Neural cell (in vitro differentiated cells): Measurements from ENCODE around the gene SOX13. TPM values are rescaled to one million over a fixed set of nuclear protein-coding genes. Genes with fewer than 3 reads are reported as not detected.

Experiments used
- H2AFZ ChIP-seq: fragments of 200-600, 300-800 bp; sonication (generic), shearing (Covaris generic); 2 replicates; pipeline ENCODE4 v1.6.0; 2014; ENCODE audit warnings: low read depth, mild to moderate bottlenecking, antibody characterized with exemption, low read length, moderate library complexity
- H3F3A ChIP-seq: fragments of 200-600 bp; shearing (Covaris generic); 2 replicates; pipeline ENCODE4 v1.6.1; 2016; ENCODE audit warnings: mild to moderate bottlenecking, moderate library complexity, mixed read lengths, antibody characterized with exemption, low read length; ENCODE audit not compliant: insufficient read depth, poor library complexity, severe bottlenecking
- H3K27ac ChIP-seq: fragments of 200-600, 300-800 bp; sonication (generic), shearing (Covaris generic); 2 replicates; pipeline ENCODE4 v1.5.1; 2014; ENCODE audit warnings: mild to moderate bottlenecking, low read length, moderate library complexity
- H3K27me3 ChIP-seq: fragments of 300-800, 200-600 bp; sonication (generic), shearing (Covaris generic); 2 replicates; pipeline ENCODE4 v1.6.0; 2014; ENCODE audit warnings: mild to moderate bottlenecking, low read depth, low read length, moderate library complexity; ENCODE audit not compliant: insufficient read depth
- H3K36me3 ChIP-seq: fragments of 300-800, 200-600 bp; sonication (generic), shearing (Covaris generic); 2 replicates; pipeline ENCODE4 v1.5.1; 2014; ENCODE audit warnings: mild to moderate bottlenecking, antibody characterized with exemption, low read length, moderate library complexity; ENCODE audit not compliant: insufficient read depth
- H3K4me2 ChIP-seq: fragments of 300-800, 200-600 bp; sonication (generic), shearing (Covaris generic); 2 replicates; pipeline ENCODE4 v1.6.0; 2014; ENCODE audit warnings: mild to moderate bottlenecking, low read length
- H3K4me3 ChIP-seq: fragments of 300-800, 200-600 bp; sonication (generic), shearing (Covaris generic); 2 replicates; pipeline ENCODE4 v1.5.1; 2014; ENCODE audit warnings: mild to moderate bottlenecking, low read length, moderate library complexity
- H3K79me2 ChIP-seq: fragments of 200-600 bp; shearing (Covaris generic); replicated peaks from 2 replicates; pipeline ENCODE4 v1.6.0; 2014; ENCODE audit warnings: mild to moderate bottlenecking, low read length, moderate library complexity; ENCODE audit not compliant: insufficient read depth
- H3K9ac ChIP-seq: fragments of 300-800, 200-600 bp; sonication (generic), shearing (Covaris generic); 2 replicates; pipeline ENCODE4 v1.6.1; 2016; ENCODE audit warnings: mild to moderate bottlenecking, low read length, mixed read lengths
- H3K9me2 ChIP-seq: fragments of 200-600 bp; shearing (Covaris generic); 2 replicates; pipeline ENCODE4 v1.6.1; 2016; ENCODE audit warnings: mild to moderate bottlenecking, low read length, mixed read lengths; ENCODE audit not compliant: insufficient read depth
- H3K9me3 ChIP-seq: fragments of 200-600, 300-800 bp; sonication (generic), shearing (Covaris generic); 2 replicates; pipeline ENCODE4 v1.6.1; 2016; ENCODE audit warnings: mild to moderate bottlenecking, mixed run types, low read length, moderate library complexity, mixed read lengths
- H4K20me1 ChIP-seq: fragments of 200-600 bp; shearing (Covaris generic); 2 replicates; pipeline ENCODE4 v1.6.1; 2016; ENCODE audit warnings: mild to moderate bottlenecking, mixed run types; ENCODE audit not compliant: insufficient read depth
- EP300 ChIP-seq: fragments of 450-650 bp; conservative IDR thresholded peaks from 2 replicates; pipeline ENCODE4 v1.6.1; 2014; ENCODE audit warnings: antibody characterized with exemption, mild to moderate bottlenecking, moderate library complexity; ENCODE audit not compliant: poor library complexity, severe bottlenecking
- EZH2 ChIP-seq: fragments of 200-600, 300-800 bp; shearing (Covaris generic), sonication (generic); IDR thresholded peaks from 2 replicates; pipeline ENCODE4 v1.6.1; 2014; ENCODE audit warnings: antibody characterized with exemption, low read length, borderline replicate concordance, mild to moderate bottlenecking; ENCODE audit not compliant: insufficient read depth, poor library complexity, severe bottlenecking
- MXI1 ChIP-seq: fragments of 450-650 bp; conservative IDR thresholded peaks from 2 replicates; pipeline ENCODE4 v1.6.1; 2014; ENCODE audit warnings: antibody characterized with exemption, mild to moderate bottlenecking; ENCODE audit not compliant: poor library complexity, severe bottlenecking
- POLR2AphosphoS5 ChIP-seq: IDR thresholded peaks from 2 replicates; pipeline ENCODE4 v1.6.1; 2012
- RAD21 ChIP-seq: fragments of 450-650 bp; conservative IDR thresholded peaks from 2 replicates; pipeline ENCODE4 v1.6.1; 2014; ENCODE audit warnings: antibody characterized with exemption, mild to moderate bottlenecking, moderate library complexity
- REST ChIP-seq: IDR thresholded peaks from 2 replicates; pipeline ENCODE4 v1.6.1; 2012; ENCODE audit warnings: borderline replicate concordance
- SMC3 ChIP-seq: fragments of 450-650 bp; conservative IDR thresholded peaks from 2 replicates; pipeline ENCODE4 v1.6.1; 2014; ENCODE audit warnings: antibody characterized with exemption, mild to moderate bottlenecking, moderate library complexity; ENCODE audit not compliant: poor library complexity
- TAF1 ChIP-seq: IDR thresholded peaks from 2 replicates; pipeline ENCODE4 v1.6.1; 2012; ENCODE audit warnings: low read depth
- polyA plus RNA-seq: library from polyadenylated mRNA; depleted of rRNA; stranded (reverse); fragments of >200 nt; gene quantifications from 2 replicates; pipeline ENCODE4 v1.2.3, GENCODE V29; 2014
- TF ChIP-seq, protein P1 (sequence below): fragments of 450-650 bp; IDR thresholded peaks from 2 replicates; pipeline ENCODE4 v1.5.1; 2014; ENCODE audit warnings: antibody characterized with exemption, mild to moderate bottlenecking, moderate library complexity; ENCODE audit not compliant: poor library complexity, severe bottlenecking

SOX13 gene
- polyA plus RNA-seq, 1 donor from 2014 or later, result 1.7 TPM

GRCh38 chr1:204112876-204113730, 40.2 kb downstream of the SOX13 start:
- Histone ChIP-seq H3K27me3 (peaks cover 48% of the 10 kb centered on the region), H3K4me2 (no peak overlapping the region), H3K9me2 (no peaks in the 10 kb centered on the region), H3K4me3 (no peak overlapping the region), H4K20me1 (no peaks in the 10 kb centered on the region), H3K36me3 (no peaks in the 10 kb centered on the region), H3F3A (no peaks in the 10 kb centered on the region), H3K27ac (no peak overlapping the region), H3K9ac (no peak overlapping the region), H3K79me2 (no peaks in the 10 kb centered on the region), H2AFZ (no peak overlapping the region), H3K9me3 (no peaks in the 10 kb centered on the region)
- TF ChIP-seq POLR2AphosphoS5, result no peak
- TF ChIP-seq TAF1, result no peak
- TF ChIP-seq EP300, result no peak
- TF ChIP-seq RAD21, result no peak
- TF ChIP-seq MXI1, result no peak
- TF ChIP-seq SMC3, result no peak
- TF ChIP-seq REST, result no peak
- TF ChIP-seq, protein P1, sequence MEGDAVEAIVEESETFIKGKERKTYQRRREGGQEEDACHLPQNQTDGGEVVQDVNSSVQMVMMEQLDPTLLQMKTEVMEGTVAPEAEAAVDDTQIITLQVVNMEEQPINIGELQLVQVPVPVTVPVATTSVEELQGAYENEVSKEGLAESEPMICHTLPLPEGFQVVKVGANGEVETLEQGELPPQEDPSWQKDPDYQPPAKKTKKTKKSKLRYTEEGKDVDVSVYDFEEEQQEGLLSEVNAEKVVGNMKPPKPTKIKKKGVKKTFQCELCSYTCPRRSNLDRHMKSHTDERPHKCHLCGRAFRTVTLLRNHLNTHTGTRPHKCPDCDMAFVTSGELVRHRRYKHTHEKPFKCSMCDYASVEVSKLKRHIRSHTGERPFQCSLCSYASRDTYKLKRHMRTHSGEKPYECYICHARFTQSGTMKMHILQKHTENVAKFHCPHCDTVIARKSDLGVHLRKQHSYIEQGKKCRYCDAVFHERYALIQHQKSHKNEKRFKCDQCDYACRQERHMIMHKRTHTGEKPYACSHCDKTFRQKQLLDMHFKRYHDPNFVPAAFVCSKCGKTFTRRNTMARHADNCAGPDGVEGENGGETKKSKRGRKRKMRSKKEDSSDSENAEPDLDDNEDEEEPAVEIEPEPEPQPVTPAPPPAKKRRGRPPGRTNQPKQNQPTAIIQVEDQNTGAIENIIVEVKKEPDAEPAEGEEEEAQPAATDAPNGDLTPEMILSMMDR, result no peak
- no peak for TF ChIP-seq EZH2

DNA sequence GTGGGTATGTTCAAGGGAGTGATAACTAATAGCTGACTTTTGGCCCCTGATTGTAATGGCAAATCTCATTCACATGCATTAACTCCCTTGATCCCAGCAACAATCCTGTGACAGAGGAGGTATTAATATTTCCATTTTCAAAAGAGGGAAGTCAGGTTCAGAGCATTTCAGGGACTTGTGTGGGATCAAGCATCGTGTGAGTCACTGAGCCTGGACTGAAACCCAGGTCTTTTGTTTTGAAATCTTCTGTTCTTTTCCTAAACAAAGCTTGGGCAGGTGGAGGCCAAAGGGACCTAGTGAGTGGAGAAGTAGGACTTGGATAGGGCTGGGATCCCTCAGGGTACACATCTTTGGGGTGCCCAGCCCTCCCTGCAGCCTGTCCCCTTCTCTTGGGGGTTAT, 41.0 kb downstream of the SOX13 start:
- no peaks in the 10 kb centered on the region for H3K9me2 ChIP-seq
- H3K4me3 ChIP-seq, result no peak overlapping the region
- H3K79me2 ChIP-seq, result no peaks in the 10 kb centered on the region
- no peaks in the 10 kb centered on the region for H3F3A ChIP-seq
- no peak overlapping the region for H2AFZ ChIP-seq
- H3K9ac ChIP-seq, result no peak overlapping the region
- H3K27me3 ChIP-seq, result peaks cover 40% of the 10 kb centered on the region
- H4K20me1 ChIP-seq, result no peaks in the 10 kb centered on the region
- H3K4me2 ChIP-seq, result no peak overlapping the region
- no peak overlapping the region for H3K27ac ChIP-seq
- no peaks in the 10 kb centered on the region for H3K9me3 ChIP-seq
- TF ChIP-seq SMC3, result no peak
- TF ChIP-seq REST, result no peak
- TF ChIP-seq POLR2AphosphoS5, result no peak
- no peak for TF ChIP-seq EZH2
- no peak for TF ChIP-seq MXI1
- TF ChIP-seq, protein P1, result no peak
- no peak for TF ChIP-seq EP300
- TF ChIP-seq TAF1, result no peak
- TF ChIP-seq RAD21, result no peak
- H3K36me3 ChIP-seq, result no peaks in the 10 kb centered on the region
